Measurements from ENCODE around the gene CSF1.
A peak's percentile ranks its signal among the peaks of the same experiment; 100 is the strongest.

CSF1 gene

GRCh38 chr1:109901524-109902145 lies 9.0 kb upstream of the CSF1 start:
- no peak for DNase-seq

- no peak for DNase-seq
These were observed 8.3 kb upstream of the CSF1 start for GRCh38 chr1:109902204-109902985.

GRCh38 chr1:109903376-109903930 lies 7.2 kb upstream of the CSF1 start:
- no peak for DNase-seq

GRCh38 chr1:109904105-109904817 lies 6.4 kb upstream of the CSF1 start:
- no peak for DNase-seq

- no peak for DNase-seq
These were observed 5.2 kb upstream of the CSF1 start for GRCh38 chr1:109905491-109905890.

- no peak for DNase-seq
These were observed 4.3 kb upstream of the CSF1 start for GRCh38 chr1:109906160-109906838.

- DNase-seq = no peak
These were observed 3.8 kb upstream of the CSF1 start for GRCh38 chr1:109906839-109907180.

GRCh38 chr1:109907190-109907774 lies 3.4 kb upstream of the CSF1 start:
- no peak for DNase-seq

- DNase-seq = no peak
These were observed 1.8 kb upstream of the CSF1 start for GRCh38 chr1:109908836-109909235.

GRCh38 chr1:109909561-109909960 lies 1.1 kb upstream of the CSF1 start:
- no peak for DNase-seq

- DNase-seq = no peak
These were observed 532 bp downstream of the CSF1 start for GRCh38 chr1:109910963-109911798.

- DNase-seq = no peak
These were observed 1.7 kb downstream of the CSF1 start for GRCh38 chr1:109912214-109912861.

GRCh38 chr1:109912873-109913272 lies 2.2 kb downstream of the CSF1 start:
- peak; percentile 26 for DNase-seq

GRCh38 chr1:109913360-109913879 lies 2.8 kb downstream of the CSF1 start:
- no peak for DNase-seq

GRCh38 chr1:109914587-109915240 lies 4.1 kb downstream of the CSF1 start:
- DNase-seq = no peak

- no peak for DNase-seq
These were observed 6.6 kb downstream of the CSF1 start for GRCh38 chr1:109917051-109917767.

- no peak for DNase-seq
These were observed 7.3 kb downstream of the CSF1 start for GRCh38 chr1:109917768-109918606.

- DNase-seq = no peak
These were observed 8.0 kb downstream of the CSF1 start for GRCh38 chr1:109918671-109919070.

- DNase-seq = no peak
These were observed 8.7 kb downstream of the CSF1 start for GRCh38 chr1:109919303-109919702.

All from fibroblast of skin of right biceps (primary cell).